ENCODE data around the gene PLEK. TPM values are rescaled to one million over a fixed set of nuclear protein-coding genes. Genes with fewer than 3 reads are reported as not detected.

PLEK gene
- total and polyA plus RNA-seq, 8 donors: 0.45 to 18.1 (median 3.8) TPM

- H3K27ac ChIP-seq: no peak overlapping the region
- TF ChIP-seq CTCF (IDR thresholded peaks at IDR 0.05) (no peak), POLR2A (IDR thresholded peaks at IDR 0.05) (no peak), POLR2AphosphoS5 (IDR thresholded peaks at IDR 0.05) (no peak), EP300 (IDR thresholded peaks at IDR 0.05) (no peak)
- WGBS, 5 donors: 91 to 96% (median 94%) methylated on average over 7 to 9 of the region's 9 CpGs
- H3K27me3 ChIP-seq: no peaks in the 10 kb centered on the region
- no peak overlapping the region for H3K4me3 ChIP-seq
- intact Hi-C loops (cut with DNase I; ENCODE audit: low total_unique reads): no loop called here
- no peaks in the 10 kb centered on the region for H3K36me3 ChIP-seq
- no peaks in the 10 kb centered on the region for H3K9me3 ChIP-seq
- DNase-seq: no peak
- H3K4me1 ChIP-seq: no peaks in the 10 kb centered on the region
Observed at GRCh38 chr2:68416081-68416675, 51.1 kb downstream of the PLEK start.

- DNase-seq: no peak
- Histone ChIP-seq H3K4me1 (no peaks in the 10 kb centered on the region), H3K36me3 (no peaks in the 10 kb centered on the region), H3K4me3 (no peak overlapping the region), H3K27ac (no peak overlapping the region), H3K9me3 (no peaks in the 10 kb centered on the region), H3K27me3 (no peaks in the 10 kb centered on the region)
- TF ChIP-seq CTCF (IDR thresholded peaks at IDR 0.05) (no peak), POLR2AphosphoS5 (IDR thresholded peaks at IDR 0.05) (no peak), EP300 (IDR thresholded peaks at IDR 0.05) (no peak), POLR2A (IDR thresholded peaks at IDR 0.05) (no peak)
- WGBS, 5 donors: 31 to 86% (median 51%) methylated on average over 1 of the region's 1 CpG
- intact Hi-C loops (cut with DNase I; ENCODE audit: low total_unique reads): no loop called here
Observed at GRCh38 chr2:68417926-68418325, 52.8 kb downstream of the PLEK start.

- Histone ChIP-seq H3K36me3 (no peaks in the 10 kb centered on the region), H3K27me3 (no peaks in the 10 kb centered on the region), H3K4me3 (no peak overlapping the region), H3K27ac (no peak overlapping the region), H3K4me1 (no peaks in the 10 kb centered on the region), H3K9me3 (no peaks in the 10 kb centered on the region)
- TF ChIP-seq POLR2A (IDR thresholded peaks at IDR 0.05) (no peak), POLR2AphosphoS5 (IDR thresholded peaks at IDR 0.05) (no peak), CTCF (IDR thresholded peaks at IDR 0.05) (no peak), EP300 (IDR thresholded peaks at IDR 0.05) (no peak)
- no peak for DNase-seq
- WGBS, 5 donors: 60 to 74% (median 63%) methylated on average over 1 of the region's 1 CpG
- intact Hi-C loops (cut with DNase I; ENCODE audit: low total_unique reads): no loop called here
Observed at GRCh38 chr2:68418419-68418818, 53.3 kb downstream of the PLEK start.

- intact Hi-C loops (cut with DNase I; ENCODE audit: low total_unique reads): no loop called here
Observed at GRCh38 chr2:68418855-68419254, 53.8 kb downstream of the PLEK start.

More at GRCh38 chr2:68418855-68419254, 53.8 kb downstream of the PLEK start:
- Histone ChIP-seq H3K27ac (no peak overlapping the region), H3K36me3 (no peaks in the 10 kb centered on the region), H3K9me3 (no peaks in the 10 kb centered on the region), H3K4me1 (no peaks in the 10 kb centered on the region), H3K27me3 (no peaks in the 10 kb centered on the region), H3K4me3 (no peak overlapping the region)
- no peak for DNase-seq
- WGBS, 5 donors: 78 to 90% (median 88%) methylated on average over 3 of the region's 3 CpGs
- TF ChIP-seq CTCF (IDR thresholded peaks at IDR 0.05): no peak
- TF ChIP-seq EP300 (IDR thresholded peaks at IDR 0.05): no peak
- TF ChIP-seq POLR2A (IDR thresholded peaks at IDR 0.05): no peak
- TF ChIP-seq POLR2AphosphoS5 (IDR thresholded peaks at IDR 0.05): no peak
